ENCODE results near the gene UBE2H. TPM values are rescaled to one million over a fixed set of nuclear protein-coding genes. Genes with fewer than 3 reads are reported as not detected.

UBE2H gene
- total RNA-seq, result 67.4 and 103 TPM in 2 replicates

GRCh38 chr7:129952653-129953560 is at the start of gene UBE2H:
Gene UBE2H, minus strand, starts transcription at chr7:129952960. Its CDS starts 405 bp downstream, at chr7:129952555.

Other genes with a start within 250 kb of the UBE2H start
- gene ZC3HC1, start 98.4 kb upstream of the UBE2H start, total RNA-seq, result 9.9 and 13.8 TPM in 2 replicates
- 8.4 and 18.4 TPM in 2 replicates for gene KLHDC10, start 117.6 kb upstream of the UBE2H start, total RNA-seq

Measured in airway epithelial cell (primary cell).